HCT116 (cell line): Measurements from ENCODE around the gene SASS6. TPM values are rescaled to one million over a fixed set of nuclear protein-coding genes. Genes with fewer than 3 reads are reported as not detected.

Source experiments
- ATAC-seq: fragments of 200-7000 bp; cut with Tn5 transposase; 2 replicates; pipeline ENCODE4 v1.9.1; 2020; ENCODE audit warnings: mild to moderate bottlenecking, moderate library complexity
- BruUV-seq: library from RNA; stranded (reverse); fragments of 400-500 nt; replicated peaks from 2 replicates; lab custom pipeline; 2021; lab: Mats Ljungman, UMichigan
- CTCF ChIA-PET: fragments of 300-600 bp; sonication (Branson Sonifier 250); formaldehyde crosslinking; loops from one replicate; lab custom pipeline; 2021; ENCODE audit warnings: antibody characterized with exemption; lab: Charles Lee
- POLR2A ChIA-PET: fragments of 300-600, 350-600 bp; sonication (Branson Sonifier 250); formaldehyde crosslinking; loops from one replicate; lab custom pipeline; 2021; ENCODE audit warnings: antibody characterized with exemption; lab: Charles Lee
- RAD21 ChIA-PET, 2 experiments: fragments of 300-600 bp; sonication (Branson Sonifier 250); formaldehyde crosslinking; loops; one replicate each; lab custom pipeline; 2023; ENCODE audit warnings: low total read pairs in 2 of 2; ENCODE audit not compliant: uncharacterized antibody in 2 of 2, unreplicated experiment in 2 of 2, low non-redundant PET in 1 of 2; lab: Charles Lee
- DNase-seq: peaks from one replicate; pipeline ENCODE4 v3.0.0-alpha.2; 2010; ENCODE audit warnings: low read depth, low spot score
- H2AFZ ChIP-seq: fragments of 200-600 bp; shearing (Covaris generic), sonication (generic); 2 replicates; pipeline ENCODE4 v1.6.1; 2017; ENCODE audit warnings: low read depth, mixed run types, mixed read lengths, antibody characterized with exemption, low read length; ENCODE audit not compliant: poor library complexity, severe bottlenecking
- H3K27ac ChIP-seq: 2 replicates; pipeline ENCODE4 v1.5.1; 2012; ENCODE audit warnings: low read depth, low read length
- H3K27me3 ChIP-seq: fragments of 200-600 bp; sonication (generic); 2 replicates; pipeline ENCODE4 v1.6.1; 2016; ENCODE audit warnings: mixed run types, low read length, mixed read lengths; ENCODE audit not compliant: insufficient read depth
- H3K36me3 ChIP-seq, 2 experiments: fragments of 200-500 bp in 1 of 2; fragments of 200-600 bp in 1 of 2; sonication (Bioruptor generic) in 1 of 2; sonication (generic) in 1 of 2; 2 replicates each; pipeline versions ENCODE4 v1.5.1 to v1.6.1; 2014 to 2016; ENCODE audit warnings: low read length in 2 of 2, inconsistent platforms in 1 of 2, mixed read lengths in 1 of 2, mixed run types in 1 of 2; ENCODE audit not compliant: insufficient read depth in 2 of 2, control insufficient read depth in 1 of 2
- H3K4me1 ChIP-seq, 2 experiments: fragments of 200-600 bp in 1 of 2; sonication (generic) in 1 of 2; 2 replicates each; pipeline versions ENCODE4 v1.5.1 to v1.6.1; 2012 to 2017; ENCODE audit warnings: low read length in 2 of 2, inconsistent platforms in 1 of 2, mild to moderate bottlenecking in 1 of 2, mixed read lengths in 1 of 2, mixed run types in 1 of 2, moderate library complexity in 1 of 2; ENCODE audit not compliant: insufficient read depth in 2 of 2, control insufficient read depth in 1 of 2
- H3K4me2 ChIP-seq: fragments of 200-600 bp; sonication (generic); 2 replicates; pipeline ENCODE4 v1.6.1; 2017; ENCODE audit warnings: mixed run types, low read length, mixed read lengths
- H3K4me3 ChIP-seq, 2 experiments: fragments of 200-600 bp in 1 of 2; sonication (generic) in 1 of 2; replicated peaks in 1 of 2; 2 replicates each; pipeline ENCODE4 v1.5.1; 2011 to 2016; ENCODE audit warnings: low read length in 2 of 2, control low read depth in 1 of 2, low read depth in 1 of 2, mild to moderate bottlenecking in 1 of 2, mixed read lengths in 1 of 2, mixed run types in 1 of 2
- H3K79me2 ChIP-seq: fragments of 200-600 bp; sonication (generic); 2 replicates; pipeline ENCODE4 v1.6.1; 2017; ENCODE audit warnings: mild to moderate bottlenecking, mixed run types, low read length, moderate library complexity, mixed read lengths; ENCODE audit not compliant: insufficient read depth
- H3K9ac ChIP-seq: fragments of 200-600 bp; sonication (generic); 2 replicates; pipeline ENCODE4 v1.6.1; 2016; ENCODE audit warnings: low read length, mixed read lengths
- H3K9me2 ChIP-seq: fragments of 200-600 bp; sonication (generic), shearing (Covaris generic); 2 replicates; pipeline ENCODE4 v1.6.1; 2017; ENCODE audit warnings: mixed run types, mild to moderate bottlenecking, moderate library complexity; ENCODE audit not compliant: insufficient read depth
- H3K9me3 ChIP-seq, 2 experiments: fragments of 200-500 bp in 1 of 2; fragments of 200-600 bp in 1 of 2; sonication (Bioruptor generic) in 1 of 2; sonication (generic) in 1 of 2; 2 replicates each; pipeline ENCODE4 v1.6.1; 2014 to 2017; ENCODE audit warnings: low read length in 2 of 2, mixed read lengths in 2 of 2, inconsistent platforms in 1 of 2, low read depth in 1 of 2, mild to moderate bottlenecking in 1 of 2, mixed run types in 1 of 2, moderate library complexity in 1 of 2; ENCODE audit not compliant: control insufficient read depth in 1 of 2, insufficient read depth in 1 of 2
- H4K20me1 ChIP-seq: fragments of 200-600 bp; sonication (generic), shearing (Covaris generic); 2 replicates; pipeline ENCODE4 v1.6.1; 2017; ENCODE audit warnings: mixed run types, mild to moderate bottlenecking, moderate library complexity; ENCODE audit not compliant: insufficient read depth
- EGR1 ChIP-seq: IDR thresholded peaks from 2 replicates; pipeline ENCODE4 v1.6.1; 2012; ENCODE audit warnings: low read depth
- JUND ChIP-seq: IDR thresholded peaks from 2 replicates; pipeline ENCODE4 v1.6.1; 2012
- POLR2A ChIP-seq: IDR thresholded peaks from 2 replicates; pipeline ENCODE4 v1.7.0; 2011; ENCODE audit warnings: borderline replicate concordance; ENCODE audit not compliant: insufficient read depth, insufficient read length; ENCODE audit errors: extremely low read depth
- SRF ChIP-seq: IDR thresholded peaks from 2 replicates; pipeline ENCODE4 v1.6.1; 2012; ENCODE audit warnings: low read depth
- TCF7L2 ChIP-seq: IDR thresholded peaks from 2 replicates; pipeline ENCODE4 v1.7.0; 2011; ENCODE audit warnings: borderline replicate concordance, inconsistent platforms; ENCODE audit not compliant: insufficient read depth, insufficient read length; ENCODE audit errors: extremely low read depth
- YY1 ChIP-seq: IDR thresholded peaks from 2 replicates; pipeline ENCODE4 v1.6.1; 2011; ENCODE audit warnings: low read length, low read depth, moderate library complexity, mild to moderate bottlenecking; ENCODE audit not compliant: insufficient replicate concordance; ENCODE audit errors: extremely low read depth
- ZFX ChIP-seq: fragments of 450-650 bp; IDR thresholded peaks from 2 replicates; pipeline ENCODE4 v1.6.1; 2017
- intact Hi-C: fragments of 100-400 bp; cut with micrococcal nuclease; formaldehyde crosslinking; loops from 2 replicates; pipeline ENCODE4 v1.10.0; 2022
- total RNA-seq: library from RNA; stranded (reverse); gene quantifications from one replicate; pipeline ENCODE4 v1.2.1, GENCODE V29; 2021; ENCODE audit not compliant: unreplicated experiment
- TF ChIP-seq, protein P1 (sequence below): IDR thresholded peaks from 2 replicates; pipeline ENCODE4 v1.6.1; 2012
- TF ChIP-seq, protein P2 (sequence below): IDR thresholded peaks from 2 replicates; pipeline ENCODE4 v1.6.1; 2012; ENCODE audit warnings: low read depth
- TF ChIP-seq, protein P3 (sequence below): IDR thresholded peaks from 2 replicates; pipeline ENCODE4 v1.6.1; 2012
- TF ChIP-seq, protein P4 (sequence below): IDR thresholded peaks from 2 replicates; pipeline ENCODE4 v1.6.1; 2011; ENCODE audit warnings: mild to moderate bottlenecking, low read length, moderate library complexity; ENCODE audit not compliant: insufficient replicate concordance; ENCODE audit errors: extremely low read depth

The SASS6 gene
- total RNA-seq, 1 experiment from 2014 or later: 13.7 TPM

DNA sequence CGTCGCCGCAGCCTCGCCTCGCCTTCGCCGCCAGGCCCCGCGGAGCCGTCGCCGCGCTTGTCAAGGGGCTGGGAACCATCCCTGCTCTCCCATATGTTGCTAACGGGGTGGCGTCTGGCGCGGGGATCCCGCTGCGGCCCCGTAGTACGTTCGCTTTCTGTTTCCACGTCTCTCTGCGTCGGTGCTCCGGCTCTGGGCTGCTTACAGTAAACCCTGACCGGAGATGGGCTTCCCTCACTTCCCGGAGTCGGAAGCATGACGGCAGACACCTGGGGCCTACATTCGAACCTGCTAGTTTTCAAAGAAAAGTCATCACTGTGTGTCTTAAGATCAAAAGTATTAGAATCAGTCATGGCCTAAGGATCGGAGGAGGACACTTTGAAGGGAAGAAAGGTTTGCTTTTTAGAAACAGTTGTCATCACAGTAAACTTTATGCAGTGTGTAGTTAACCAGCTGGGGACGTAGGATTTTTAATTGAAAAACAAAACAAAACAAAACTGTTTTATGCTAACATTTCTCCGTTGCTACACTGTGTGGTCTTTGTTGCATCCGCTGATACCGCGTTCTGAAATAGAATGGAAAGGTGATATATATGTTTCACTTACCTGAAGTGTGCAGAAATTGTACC is 94.0 kb downstream of the SASS6 start:
- H3K27ac ChIP-seq: peak overlapping the region; percentile 88
- H3K9ac ChIP-seq: peak overlapping the region; percentile 82
- peak overlapping the region; percentile 79 for H3K4me2 ChIP-seq
- peak; percentile 36 for ATAC-seq
- peak overlapping the region; percentile 62 to 75 for H3K4me3 ChIP-seq
- no peaks in the 10 kb centered on the region for H3K36me3 ChIP-seq
- peaks cover 68% of the 10 kb centered on the region for H3K79me2 ChIP-seq
- intact Hi-C loops: no loop called here
- H4K20me1 ChIP-seq: no peaks in the 10 kb centered on the region
- TF ChIP-seq JUND (no peak), TCF7L2 (peak; percentile 8), POLR2A (peak; percentile 13), ZFX (peak; percentile 90)
- TF ChIP-seq, all 23 proteins: peak for 3
- ChIA-PET RAD21 (no interaction called here), POLR2A (no interaction called here), CTCF (no interaction called here)
- no TSS peak for BruUV-seq
- no peaks in the 10 kb centered on the region for H3K9me3 ChIP-seq
- H3K4me1 ChIP-seq: peaks cover 0 to 24% of the 10 kb centered on the region in 2 experiments; a peak in 2 of 4 replicates
- no peaks in the 10 kb centered on the region for H3K9me2 ChIP-seq
- no peak for DNase-seq
- no peak overlapping the region for H2AFZ ChIP-seq
- H3K27me3 ChIP-seq: no peaks in the 10 kb centered on the region

DNA sequence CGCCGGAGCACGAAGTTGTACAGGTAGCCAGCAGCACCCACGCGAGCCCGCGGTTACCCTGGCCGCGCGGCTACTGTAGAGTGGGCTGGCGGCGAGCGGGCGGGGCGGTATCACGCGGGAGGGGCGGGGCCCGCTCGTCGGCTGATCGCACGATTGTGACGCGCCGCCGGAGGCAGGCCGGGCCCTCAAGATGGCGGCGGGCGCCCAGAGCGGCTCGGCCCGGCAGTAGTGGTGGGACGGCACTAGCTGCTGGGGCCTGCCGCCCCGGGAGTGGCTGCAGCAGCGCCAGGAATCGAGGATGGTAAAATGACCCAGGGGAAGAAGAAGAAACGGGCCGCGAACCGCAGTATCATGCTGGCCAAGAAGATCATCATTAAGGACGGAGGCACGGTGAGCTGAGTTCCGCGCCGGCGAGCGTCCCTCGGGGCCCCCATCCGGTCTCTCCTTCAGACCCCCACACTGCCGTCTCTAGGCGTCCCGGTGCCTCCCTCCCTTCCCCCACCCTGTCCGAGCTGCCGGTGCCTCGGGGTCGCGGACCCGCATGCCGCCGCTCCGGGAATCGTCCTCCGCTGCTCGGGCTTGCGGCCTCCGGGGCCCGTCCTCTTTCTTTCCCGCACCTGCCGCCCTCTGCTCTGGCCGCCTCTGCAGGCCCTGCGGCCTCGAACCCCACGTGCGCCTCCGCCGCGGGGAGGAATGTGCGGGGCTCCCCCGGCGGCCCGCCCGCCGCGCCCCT is 94.6 kb downstream of the SASS6 start:
- Histone ChIP-seq H3K9me2 (no peaks in the 10 kb centered on the region), H3K4me3 (peak overlapping the region; percentile 62 to 75), H3K27ac (peak overlapping the region; percentile 88), H4K20me1 (no peaks in the 10 kb centered on the region), H3K79me2 (peaks cover 61% of the 10 kb centered on the region), H3K27me3 (no peaks in the 10 kb centered on the region), H3K4me2 (peak overlapping the region; percentile 79), H3K9me3 (no peaks in the 10 kb centered on the region), H2AFZ (no peak overlapping the region), H3K36me3 (no peaks in the 10 kb centered on the region), H3K4me1 (peaks cover 0 to 24% of the 10 kb centered on the region in 2 experiments; a peak in 2 of 4 replicates), H3K9ac (peak overlapping the region; percentile 82)
- DNase-seq (peak; percentile 45), ATAC-seq (peak; percentile 87)
- BruUV-seq: no TSS peak
- CTCF ChIA-PET: no interaction called here
- RAD21 ChIA-PET: interaction anchor here in 1 of 2 experiments (0.6 kb wide), 1 partner anchor 295 kb away, joined by 5 read pairs; no protein-coding TSS in a partner anchor
- POLR2A ChIA-PET: no interaction called here
- intact Hi-C loops: no loop called here
- TF ChIP-seq SRF (no peak), YY1 (peak; percentile 97), POLR2A (peak; percentile 76), JUND (no peak), EGR1 (no peak)
- TF ChIP-seq, protein P1, sequence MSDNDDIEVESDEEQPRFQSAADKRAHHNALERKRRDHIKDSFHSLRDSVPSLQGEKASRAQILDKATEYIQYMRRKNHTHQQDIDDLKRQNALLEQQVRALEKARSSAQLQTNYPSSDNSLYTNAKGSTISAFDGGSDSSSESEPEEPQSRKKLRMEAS: peak; percentile 71
- TF ChIP-seq, protein P2, sequence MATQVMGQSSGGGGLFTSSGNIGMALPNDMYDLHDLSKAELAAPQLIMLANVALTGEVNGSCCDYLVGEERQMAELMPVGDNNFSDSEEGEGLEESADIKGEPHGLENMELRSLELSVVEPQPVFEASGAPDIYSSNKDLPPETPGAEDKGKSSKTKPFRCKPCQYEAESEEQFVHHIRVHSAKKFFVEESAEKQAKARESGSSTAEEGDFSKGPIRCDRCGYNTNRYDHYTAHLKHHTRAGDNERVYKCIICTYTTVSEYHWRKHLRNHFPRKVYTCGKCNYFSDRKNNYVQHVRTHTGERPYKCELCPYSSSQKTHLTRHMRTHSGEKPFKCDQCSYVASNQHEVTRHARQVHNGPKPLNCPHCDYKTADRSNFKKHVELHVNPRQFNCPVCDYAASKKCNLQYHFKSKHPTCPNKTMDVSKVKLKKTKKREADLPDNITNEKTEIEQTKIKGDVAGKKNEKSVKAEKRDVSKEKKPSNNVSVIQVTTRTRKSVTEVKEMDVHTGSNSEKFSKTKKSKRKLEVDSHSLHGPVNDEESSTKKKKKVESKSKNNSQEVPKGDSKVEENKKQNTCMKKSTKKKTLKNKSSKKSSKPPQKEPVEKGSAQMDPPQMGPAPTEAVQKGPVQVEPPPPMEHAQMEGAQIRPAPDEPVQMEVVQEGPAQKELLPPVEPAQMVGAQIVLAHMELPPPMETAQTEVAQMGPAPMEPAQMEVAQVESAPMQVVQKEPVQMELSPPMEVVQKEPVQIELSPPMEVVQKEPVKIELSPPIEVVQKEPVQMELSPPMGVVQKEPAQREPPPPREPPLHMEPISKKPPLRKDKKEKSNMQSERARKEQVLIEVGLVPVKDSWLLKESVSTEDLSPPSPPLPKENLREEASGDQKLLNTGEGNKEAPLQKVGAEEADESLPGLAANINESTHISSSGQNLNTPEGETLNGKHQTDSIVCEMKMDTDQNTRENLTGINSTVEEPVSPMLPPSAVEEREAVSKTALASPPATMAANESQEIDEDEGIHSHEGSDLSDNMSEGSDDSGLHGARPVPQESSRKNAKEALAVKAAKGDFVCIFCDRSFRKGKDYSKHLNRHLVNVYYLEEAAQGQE: no peak
- TF ChIP-seq, protein P3, sequence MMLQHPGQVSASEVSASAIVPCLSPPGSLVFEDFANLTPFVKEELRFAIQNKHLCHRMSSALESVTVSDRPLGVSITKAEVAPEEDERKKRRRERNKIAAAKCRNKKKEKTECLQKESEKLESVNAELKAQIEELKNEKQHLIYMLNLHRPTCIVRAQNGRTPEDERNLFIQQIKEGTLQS: no peak
- TF ChIP-seq, protein P4, sequence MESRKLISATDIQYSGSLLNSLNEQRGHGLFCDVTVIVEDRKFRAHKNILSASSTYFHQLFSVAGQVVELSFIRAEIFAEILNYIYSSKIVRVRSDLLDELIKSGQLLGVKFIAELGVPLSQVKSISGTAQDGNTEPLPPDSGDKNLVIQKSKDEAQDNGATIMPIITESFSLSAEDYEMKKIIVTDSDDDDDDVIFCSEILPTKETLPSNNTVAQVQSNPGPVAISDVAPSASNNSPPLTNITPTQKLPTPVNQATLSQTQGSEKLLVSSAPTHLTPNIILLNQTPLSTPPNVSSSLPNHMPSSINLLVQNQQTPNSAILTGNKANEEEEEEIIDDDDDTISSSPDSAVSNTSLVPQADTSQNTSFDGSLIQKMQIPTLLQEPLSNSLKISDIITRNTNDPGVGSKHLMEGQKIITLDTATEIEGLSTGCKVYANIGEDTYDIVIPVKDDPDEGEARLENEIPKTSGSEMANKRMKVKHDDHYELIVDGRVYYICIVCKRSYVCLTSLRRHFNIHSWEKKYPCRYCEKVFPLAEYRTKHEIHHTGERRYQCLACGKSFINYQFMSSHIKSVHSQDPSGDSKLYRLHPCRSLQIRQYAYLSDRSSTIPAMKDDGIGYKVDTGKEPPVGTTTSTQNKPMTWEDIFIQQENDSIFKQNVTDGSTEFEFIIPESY: peak; percentile 56
